GM23248 (cell line): Measurements from ENCODE around the gene RAPGEFL1. TPM values are rescaled to one million over a fixed set of nuclear protein-coding genes. Genes with fewer than 3 reads are reported as not detected.
A peak's percentile ranks its signal among the peaks of the same experiment; 100 is the strongest.
"Not testable (repeated sequence)": the region's sequence is repeated elsewhere in the genome, so short reads cannot be mapped to it uniquely, and the experiment has no call there.

Experiments used
- DNase-seq: peaks from one replicate; pipeline ENCODE4 v3.0.0-alpha.2; 2015
- H2AFZ ChIP-seq: fragments of 200-600 bp; sonication (generic); 2 replicates; pipeline ENCODE4 v1.6.1; 2016; ENCODE audit warnings: antibody characterized with exemption
- H3F3A ChIP-seq: fragments of 200-600 bp; sonication (generic); 2 replicates; pipeline ENCODE4 v1.6.1; 2016; ENCODE audit warnings: mild to moderate bottlenecking, antibody characterized with exemption, mixed run types; ENCODE audit not compliant: insufficient read depth
- H3K27ac ChIP-seq: fragments of 200-600 bp; sonication (generic); 2 replicates; pipeline ENCODE4 v1.5.1; 2016; ENCODE audit warnings: mild to moderate bottlenecking
- H3K27me3 ChIP-seq: fragments of 200-600 bp; sonication (generic); replicated peaks from 2 replicates; pipeline ENCODE4 v1.6.1; 2016; ENCODE audit warnings: mild to moderate bottlenecking; ENCODE audit not compliant: insufficient read depth
- H3K36me3 ChIP-seq: fragments of 200-600 bp; sonication (generic); 2 replicates; pipeline ENCODE4 v1.6.1; 2016; ENCODE audit warnings: low read depth, mild to moderate bottlenecking
- H3K4me1 ChIP-seq: fragments of 200-600 bp; sonication (generic); 2 replicates; pipeline ENCODE4 v1.6.1; 2016; ENCODE audit warnings: mild to moderate bottlenecking; ENCODE audit not compliant: insufficient read depth
- H3K4me2 ChIP-seq: fragments of 200-600 bp; sonication (generic); one replicate; pipeline ENCODE4 v1.6.1; 2016; ENCODE audit warnings: mild to moderate bottlenecking; ENCODE audit not compliant: unreplicated experiment
- H3K4me3 ChIP-seq: fragments of 200-600 bp; sonication (generic); 2 replicates; pipeline ENCODE4 v1.5.1; 2016; ENCODE audit warnings: mild to moderate bottlenecking
- H3K79me2 ChIP-seq: fragments of 200-600 bp; sonication (generic); 2 replicates; pipeline ENCODE4 v1.6.1; 2016; ENCODE audit warnings: mild to moderate bottlenecking; ENCODE audit not compliant: insufficient read depth
- H3K9ac ChIP-seq: fragments of 200-600 bp; sonication (generic); 2 replicates; pipeline ENCODE4 v1.6.1; 2016; ENCODE audit warnings: mild to moderate bottlenecking
- H3K9me2 ChIP-seq: fragments of 200-600 bp; sonication (generic); 2 replicates; pipeline ENCODE4 v1.6.1; 2016; ENCODE audit warnings: mixed run types, mild to moderate bottlenecking, moderate library complexity; ENCODE audit not compliant: insufficient read depth
- H3K9me3 ChIP-seq: fragments of 200-600 bp; sonication (generic); one replicate; pipeline ENCODE4 v1.6.1; 2017; ENCODE audit warnings: low read depth
- H4K20me1 ChIP-seq: fragments of 200-600 bp; sonication (generic); 2 replicates; pipeline ENCODE4 v1.6.0; 2016; ENCODE audit not compliant: insufficient read depth
- EZH2 ChIP-seq: fragments of 200-600 bp; sonication (generic); IDR thresholded peaks from 2 replicates; pipeline ENCODE4 v1.6.1; 2018; ENCODE audit warnings: antibody characterized with exemption, mild to moderate bottlenecking; ENCODE audit not compliant: insufficient read depth, poor library complexity, severe bottlenecking
- EZH2phosphoT487 ChIP-seq: fragments of 200-600 bp; sonication (generic); IDR thresholded peaks from 2 replicates; pipeline ENCODE4 v1.6.1; 2018; ENCODE audit warnings: antibody characterized with exemption, moderate library complexity, mild to moderate bottlenecking, low read depth; ENCODE audit not compliant: insufficient read depth
- WGBS, 2 experiments: methylation state at CpG; one replicate each; pipeline ENCODE4 v1.1.6; 2015 to 2017; ENCODE audit warnings: low lambda C conversion rate in 2 of 2, low coverage in 1 of 2; ENCODE audit errors: missing lambda C conversion rate in 2 of 2; 5-methylcytosine and 5-hydroxymethylcytosine counted together
- in situ Hi-C: fragments of 300-500 bp; cut with MboI; formaldehyde crosslinking; loops from 2 replicates; pipeline ENCODE4 v1.15.0; 2020
- polyA plus RNA-seq: library from polyadenylated mRNA; unstranded; fragments of >200 nt; fragmentation: Nextera tagmentation; extraction: Ambion mirVana; gene quantifications from 2 replicates; pipeline ENCODE4 v1.2.1, GENCODE V29; 2016
- total RNA-seq: library from RNA; depleted of rRNA; stranded (reverse); fragments of >200 nt; shearing (Covaris generic); gene quantifications from 2 replicates; pipeline ENCODE4 v1.2.3, GENCODE V29; 2014

Gene RAPGEFL1
- total and polyA plus RNA-seq, 2 experiments from 2014 or later = 0.76 to 0.96 TPM

- peak overlapping the region; percentile 80 for H3K9ac ChIP-seq
- no peaks in the 10 kb centered on the region for H4K20me1 ChIP-seq
- no peaks in the 10 kb centered on the region for H3K9me3 ChIP-seq
- peak overlapping the region; percentile 88 for H3K27ac ChIP-seq
- H3K4me2 ChIP-seq = peak overlapping the region; percentile 89
- peaks cover 10% of the 10 kb centered on the region for H3K4me1 ChIP-seq
- H2AFZ ChIP-seq = peak overlapping the region; percentile 94
- no peak for TF ChIP-seq EZH2
- TF ChIP-seq EZH2phosphoT487 = no peak
- in situ Hi-C loops = no loop called here
- H3K4me3 ChIP-seq = peak overlapping the region; percentile 95
- H3K36me3 ChIP-seq = no peaks in the 10 kb centered on the region
- H3F3A ChIP-seq = peaks cover 13% of the 10 kb centered on the region
- peaks cover 45% of the 10 kb centered on the region for H3K79me2 ChIP-seq
- H3K9me2 ChIP-seq = no peaks in the 10 kb centered on the region
- H3K27me3 ChIP-seq = no peaks in the 10 kb centered on the region
- DNase-seq = peak; percentile 74
- WGBS, 2 experiments = 2 to 6% methylated on average over 16 to 24 of the region's 24 CpGs
Measured at GRCh38 chr17:40219594-40220338, 42.5 kb downstream of the RAPGEFL1 start.

GRCh38 chr17:40224718-40225550 is 47.7 kb downstream of the RAPGEFL1 start:
- Histone ChIP-seq H3K9ac (peak overlapping the region; percentile 12), H3K9me2 (no peaks in the 10 kb centered on the region), H3K27me3 (no peaks in the 10 kb centered on the region), H3K4me3 (peak overlapping the region; percentile 38; the same call in 1 of the 2 replicates), H3K27ac (peak overlapping the region; percentile 80), H3F3A (peaks cover 24% of the 10 kb centered on the region), H4K20me1 (peaks cover 5% of the 10 kb centered on the region; the same call in 1 of the 2 replicates), H3K4me2 (peak overlapping the region; percentile 67), H2AFZ (peak overlapping the region; percentile 53; the same call in 1 of the 2 replicates), H3K9me3 (no peaks in the 10 kb centered on the region), H3K79me2 (peaks cover 92% of the 10 kb centered on the region), H3K4me1 (peaks cover 20% of the 10 kb centered on the region), H3K36me3 (no peaks in the 10 kb centered on the region)
- no peak for TF ChIP-seq EZH2phosphoT487
- TF ChIP-seq EZH2 = no peak
- in situ Hi-C loops = no loop called here
- 4 to 9% methylated on average over 5 of the region's 5 CpGs for WGBS, 2 experiments
- peak; percentile 90 for DNase-seq

GRCh38 chr17:40229146-40229545 is 51.9 kb downstream of the RAPGEFL1 start:
- H3K9me2 ChIP-seq, H3K4me3 ChIP-seq, H3K9me3 ChIP-seq, H3K27ac ChIP-seq, in situ Hi-C loops, DNase-seq, H2AFZ ChIP-seq, H3K27me3 ChIP-seq, H3K4me2 ChIP-seq, H4K20me1 ChIP-seq, H3K9ac ChIP-seq: not testable (repeated sequence)
- 91 to 92% methylated on average over 12 to 14 of the region's 14 CpGs for WGBS, 2 experiments
- Histone ChIP-seq H3K79me2 (peaks cover 99% of the 10 kb centered on the region), H3F3A (peaks cover 18% of the 10 kb centered on the region), H3K36me3 (peaks cover 14% of the 10 kb centered on the region; the same call in 1 of the 2 replicates), H3K4me1 (peaks cover 16% of the 10 kb centered on the region)

- peaks cover under 1% of the 10 kb centered on the region for H3K4me1 ChIP-seq
- H4K20me1 ChIP-seq = peaks cover 5% of the 10 kb centered on the region; the same call in 1 of the 2 replicates
- WGBS, 2 experiments = 69% methylated on average over 3 of the region's 3 CpGs
- H2AFZ ChIP-seq = no peak overlapping the region
- no peak overlapping the region for H3K4me3 ChIP-seq
- no peaks in the 10 kb centered on the region for H3K9me2 ChIP-seq
- H3K79me2 ChIP-seq = peaks cover 100% of the 10 kb centered on the region
- H3K9me3 ChIP-seq = no peaks in the 10 kb centered on the region
- peaks cover 14% of the 10 kb centered on the region; the same call in 1 of the 2 replicates for H3K36me3 ChIP-seq
- DNase-seq = no peak
- no peak overlapping the region for H3K9ac ChIP-seq
- H3F3A ChIP-seq = peaks cover 2% of the 10 kb centered on the region
- H3K27me3 ChIP-seq = no peaks in the 10 kb centered on the region
- no peak overlapping the region for H3K4me2 ChIP-seq
- H3K27ac ChIP-seq = no peak overlapping the region
- in situ Hi-C loops = no loop called here
- TF ChIP-seq EZH2phosphoT487 = no peak
- no peak for TF ChIP-seq EZH2
Measured at GRCh38 chr17:40230670-40231069, 53.4 kb downstream of the RAPGEFL1 start.

GRCh38 chr17:40231928-40232327 is 54.7 kb downstream of the RAPGEFL1 start:
- H3K9ac ChIP-seq, H3K27ac ChIP-seq, H2AFZ ChIP-seq, H3K27me3 ChIP-seq, H3K9me2 ChIP-seq, H3K4me2 ChIP-seq, H3F3A ChIP-seq, H4K20me1 ChIP-seq, DNase-seq, H3K9me3 ChIP-seq, H3K4me1 ChIP-seq, in situ Hi-C loops, H3K4me3 ChIP-seq: not testable (repeated sequence)
- peaks cover 14% of the 10 kb centered on the region; the same call in 1 of the 2 replicates for H3K36me3 ChIP-seq
- 94 to 99% methylated on average over 3 to 4 of the region's 4 CpGs for whole genome bisulfite sequencing, 2 experiments
- peaks cover 99% of the 10 kb centered on the region for H3K79me2 ChIP-seq
